Trophoblast cell (in vitro differentiated cells and primary cell): ENCODE results near the gene AADACL4.

Experiments used
- DNase-seq, 2 donors: peaks; one replicate each; pipeline ENCODE4 v3.0.0-alpha.2; 2016
- H2AFZ ChIP-seq: 2 replicates; pipeline ENCODE4 v1.6.1; 2013; ENCODE audit warnings: low read length, moderate library complexity, mild to moderate bottlenecking; ENCODE audit not compliant: insufficient read depth, poor library complexity
- H2AK5ac ChIP-seq: 2 replicates; pipeline ENCODE4 v1.6.1; 2013; ENCODE audit warnings: mild to moderate bottlenecking, low read length
- H2BK120ac ChIP-seq: 2 replicates; pipeline ENCODE4 v1.6.1; 2013; ENCODE audit warnings: low read length, mild to moderate bottlenecking, moderate library complexity; ENCODE audit not compliant: insufficient read depth, poor library complexity
- H2BK12ac ChIP-seq: 2 replicates; pipeline ENCODE4 v1.6.1; 2013; ENCODE audit warnings: mild to moderate bottlenecking, low read length, moderate library complexity
- H2BK5ac ChIP-seq: 2 replicates; pipeline ENCODE4 v1.6.1; 2013; ENCODE audit warnings: low read length, low read depth, moderate library complexity, mild to moderate bottlenecking; ENCODE audit not compliant: poor library complexity
- H3K14ac ChIP-seq: 2 replicates; pipeline ENCODE4 v1.6.1; 2013; ENCODE audit warnings: mild to moderate bottlenecking, low read length
- H3K18ac ChIP-seq: 2 replicates; pipeline ENCODE4 v1.6.1; 2013; ENCODE audit warnings: mild to moderate bottlenecking, low read length
- H3K23ac ChIP-seq: 2 replicates; pipeline ENCODE4 v1.6.1; 2013; ENCODE audit warnings: low read length
- H3K27ac ChIP-seq: 2 replicates; pipeline ENCODE4 v1.5.1; 2013; ENCODE audit warnings: low read depth, mild to moderate bottlenecking, inconsistent platforms, low read length, moderate library complexity
- H3K27me3 ChIP-seq: 2 replicates; pipeline ENCODE4 v1.6.1; 2013; ENCODE audit warnings: inconsistent platforms, mild to moderate bottlenecking, low read length, moderate library complexity; ENCODE audit not compliant: insufficient read depth
- H3K36me3 ChIP-seq, 2 experiments: 1 replicate in 1 of 2; 2 replicates in 1 of 2; pipeline ENCODE4 v1.6.1; 2013; ENCODE audit warnings: low read length in 2 of 2, mild to moderate bottlenecking in 2 of 2, moderate library complexity in 1 of 2; ENCODE audit not compliant: insufficient read depth in 2 of 2, control insufficient read depth in 1 of 2
- H3K4ac ChIP-seq: 2 replicates; pipeline ENCODE4 v1.6.1; 2013; ENCODE audit warnings: low read depth, mild to moderate bottlenecking, low read length, moderate library complexity
- H3K4me1 ChIP-seq, 2 experiments: 1 replicate in 1 of 2; 2 replicates in 1 of 2; pipeline ENCODE4 v1.6.1; 2013; ENCODE audit warnings: low read length in 2 of 2, mild to moderate bottlenecking in 2 of 2, moderate library complexity in 1 of 2; ENCODE audit not compliant: insufficient read depth in 2 of 2, control insufficient read depth in 1 of 2
- H3K4me2 ChIP-seq: 2 replicates; pipeline ENCODE4 v1.6.1; 2013; ENCODE audit warnings: inconsistent platforms, mild to moderate bottlenecking, low read length, moderate library complexity
- H3K4me3 ChIP-seq: 2 replicates; pipeline ENCODE4 v1.5.1; 2013; ENCODE audit warnings: mild to moderate bottlenecking, low read depth, low read length, inconsistent platforms
- H3K79me1 ChIP-seq: one replicate; pipeline ENCODE4 v1.6.1; 2013; ENCODE audit warnings: low read length
- H3K79me2 ChIP-seq: 2 replicates; pipeline ENCODE4 v1.6.1; 2013; ENCODE audit warnings: low read length, mild to moderate bottlenecking; ENCODE audit not compliant: control insufficient read depth, insufficient read depth, poor library complexity
- H3K9ac ChIP-seq: 2 replicates; pipeline ENCODE4 v1.6.1; 2013; ENCODE audit warnings: mild to moderate bottlenecking, low read length
- H3K9me3 ChIP-seq: 2 replicates; pipeline ENCODE4 v1.6.1; 2013; ENCODE audit warnings: low read depth, mild to moderate bottlenecking, control low read depth, inconsistent platforms, low read length; ENCODE audit not compliant: insufficient read depth
- H4K12ac ChIP-seq: 2 replicates; pipeline ENCODE4 v1.6.1; 2013; ENCODE audit warnings: low read depth, mild to moderate bottlenecking, low read length, moderate library complexity
- H4K8ac ChIP-seq: 2 replicates; pipeline ENCODE4 v1.6.1; 2013; ENCODE audit warnings: low read depth, mild to moderate bottlenecking, low read length, moderate library complexity
- H4K91ac ChIP-seq: one replicate; pipeline ENCODE4 v1.6.1; 2013; ENCODE audit warnings: low read depth, mild to moderate bottlenecking, low read length, moderate library complexity
- WGBS: extraction: QIAGEN DNeasy Blood & Tissue Kit; methylation state at CpG from one replicate; pipeline ENCODE4 v1.1.7; 2013; ENCODE audit warnings: missing lambda C conversion rate; ENCODE audit not compliant: insufficient read length, insufficient coverage; ENCODE audit errors: extremely low coverage; 5-methylcytosine and 5-hydroxymethylcytosine counted together

Gene AADACL4

GRCh38 chr1:12631571-12631970 lies 12.3 kb upstream of the AADACL4 start:
- DNase-seq = no peak
- Histone ChIP-seq H2BK120ac (no peak overlapping the region), H3K9ac (no peak overlapping the region), H4K91ac (no peak overlapping the region), H3K4me2 (no peak overlapping the region), H2AK5ac (no peak overlapping the region), H3K9me3 (peaks cover 10% of the 10 kb centered on the region), H3K23ac (no peak overlapping the region), H3K14ac (no peak overlapping the region), H3K79me2 (no peaks in the 10 kb centered on the region), H3K4me1 (peaks cover 6 to 7% of the 10 kb centered on the region in 2 experiments), H3K4ac (no peak overlapping the region), H3K36me3 (no peaks in the 10 kb centered on the region), H3K4me3 (no peak overlapping the region), H2BK12ac (no peak overlapping the region), H3K79me1 (peaks cover 3% of the 10 kb centered on the region), H2BK5ac (no peak overlapping the region), H4K12ac (no peak overlapping the region), H4K8ac (no peak overlapping the region), H3K27ac (no peak overlapping the region), H3K27me3 (no peaks in the 10 kb centered on the region), H3K18ac (no peak overlapping the region), H2AFZ (no peak overlapping the region)
- WGBS = no CpG with 5 or more reads among the region's 8 CpGs

DNA sequence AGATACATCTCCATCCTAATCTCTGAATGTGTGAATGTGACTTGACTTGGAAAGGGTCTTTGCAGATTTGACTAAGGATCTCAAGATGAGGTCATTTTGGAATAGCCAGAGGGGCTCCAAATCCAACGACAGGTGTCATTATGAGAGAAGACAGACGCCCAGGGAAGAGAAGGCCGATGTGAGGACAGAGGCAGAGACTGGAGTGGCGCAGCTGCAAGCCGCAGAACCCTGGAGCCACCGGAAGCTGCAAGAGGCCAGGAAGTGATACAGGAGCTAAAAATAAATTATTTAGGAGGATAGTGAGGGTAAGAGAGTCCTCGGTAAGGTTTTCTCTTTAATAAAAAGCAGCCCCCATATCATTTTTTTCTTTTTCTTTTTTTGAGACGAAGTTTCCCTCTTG lies 9.7 kb upstream of the AADACL4 start:
- H2AK5ac ChIP-seq = no peak overlapping the region
- no peak overlapping the region for H2BK120ac ChIP-seq
- H3K9ac ChIP-seq = no peak overlapping the region
- no peaks in the 10 kb centered on the region for H3K36me3 ChIP-seq
- no peak overlapping the region for H4K12ac ChIP-seq
- H2AFZ ChIP-seq = no peak overlapping the region
- no peak overlapping the region for H3K27ac ChIP-seq
- H3K4ac ChIP-seq = no peak overlapping the region
- DNase-seq = no peak
- H3K79me1 ChIP-seq = peaks cover 5% of the 10 kb centered on the region
- no peaks in the 10 kb centered on the region for H3K79me2 ChIP-seq
- H3K14ac ChIP-seq = no peak overlapping the region
- H3K4me3 ChIP-seq = no peak overlapping the region
- no peak overlapping the region for H2BK12ac ChIP-seq
- no peak overlapping the region for H3K23ac ChIP-seq
- H3K27me3 ChIP-seq = no peaks in the 10 kb centered on the region
- no CpG with 5 or more reads among the region's 8 CpGs for WGBS
- H4K91ac ChIP-seq = no peak overlapping the region
- peaks cover 19% of the 10 kb centered on the region for H3K9me3 ChIP-seq
- H3K4me2 ChIP-seq = no peak overlapping the region
- no peak overlapping the region for H4K8ac ChIP-seq
- no peak overlapping the region for H2BK5ac ChIP-seq
- no peak overlapping the region for H3K18ac ChIP-seq
- peaks cover 10% of the 10 kb centered on the region in 2 experiments for H3K4me1 ChIP-seq

GRCh38 chr1:12634696-12635202 lies 9.1 kb upstream of the AADACL4 start:
- Histone ChIP-seq H4K8ac (no peak overlapping the region), H3K9me3 (peaks cover 24% of the 10 kb centered on the region), H3K27ac (no peak overlapping the region), H2BK5ac (no peak overlapping the region), H3K23ac (no peak overlapping the region), H3K79me2 (no peaks in the 10 kb centered on the region), H4K91ac (no peak overlapping the region), H3K36me3 (no peaks in the 10 kb centered on the region), H4K12ac (no peak overlapping the region), H3K27me3 (no peaks in the 10 kb centered on the region), H3K4me2 (no peak overlapping the region), H2AK5ac (no peak overlapping the region), H2BK12ac (no peak overlapping the region), H2AFZ (no peak overlapping the region), H3K4me1 (peaks cover 10% of the 10 kb centered on the region in 2 experiments), H3K4ac (no peak overlapping the region), H3K79me1 (peaks cover 5% of the 10 kb centered on the region), H3K4me3 (no peak overlapping the region), H3K9ac (no peak overlapping the region), H3K14ac (no peak overlapping the region), H3K18ac (no peak overlapping the region), H2BK120ac (no peak overlapping the region)
- peak in 1 of 2 donors; percentile 17 for DNase-seq
- WGBS = no CpG with 5 or more reads among the region's 18 CpGs

- Histone ChIP-seq H3K4me3 (peak overlapping the region; percentile 15), H2AFZ (no peak overlapping the region), H2AK5ac (no peak overlapping the region), H3K27ac (peak overlapping the region; percentile 46), H4K91ac (no peak overlapping the region), H3K9me3 (peaks cover 16% of the 10 kb centered on the region), H3K9ac (peak overlapping the region; percentile 28), H4K12ac (no peak overlapping the region), H3K4me1 (peaks cover 10% of the 10 kb centered on the region in 2 experiments), H2BK120ac (no peak overlapping the region), H3K14ac (peak overlapping the region; percentile 34), H3K79me2 (no peaks in the 10 kb centered on the region), H3K27me3 (no peaks in the 10 kb centered on the region), H4K8ac (no peak overlapping the region), H3K4me2 (peak overlapping the region; percentile 8), H3K4ac (no peak overlapping the region), H2BK12ac (peak overlapping the region; percentile 40), H3K79me1 (peaks cover 5% of the 10 kb centered on the region), H3K18ac (peak overlapping the region; percentile 24), H3K36me3 (no peaks in the 10 kb centered on the region), H3K23ac (no peak overlapping the region), H2BK5ac (peak overlapping the region; percentile 27)
- no CpG with 5 or more reads among the region's 15 CpGs for WGBS
- DNase-seq = no peak
Measured at GRCh38 chr1:12636098-12636950, 7.6 kb upstream of the AADACL4 start.
